GM19452 (cell line): ENCODE measurements around the gene IKBKE.
A peak's percentile ranks its signal among the peaks of the same experiment; 100 is the strongest.

Experiments
- ATAC-seq: cut with Tn5 transposase; IDR thresholded peaks from one replicate; pipeline ENCODE4 v1.9.1; 2021; ENCODE audit not compliant: unreplicated experiment

Gene IKBKE

GRCh38 chr1:206495011-206495461 lies 24.8 kb downstream of the IKBKE start:
- ATAC-seq = no peak

- peak; percentile 28 for ATAC-seq
Measured at GRCh38 chr1:206495493-206496046, 25.3 kb downstream of the IKBKE start.

GRCh38 chr1:206496131-206496793 lies 26.0 kb downstream of the IKBKE start:
- ATAC-seq = peak; percentile 67

GRCh38 chr1:206497363-206497762 lies 27.1 kb downstream of the IKBKE start:
- no peak for ATAC-seq

- no peak for ATAC-seq
Measured at GRCh38 chr1:206497774-206498173, 27.5 kb downstream of the IKBKE start.

GRCh38 chr1:206498685-206499084 lies 28.4 kb downstream of the IKBKE start:
- ATAC-seq = no peak

GRCh38 chr1:206500046-206500445 lies 29.8 kb downstream of the IKBKE start:
- ATAC-seq = no peak

- no peak for ATAC-seq
Measured at GRCh38 chr1:206501881-206502280, 31.6 kb downstream of the IKBKE start.

- ATAC-seq = no peak
Measured at GRCh38 chr1:206502403-206502802, 32.1 kb downstream of the IKBKE start.

- ATAC-seq = no peak
Measured at GRCh38 chr1:206502812-206503211, 32.5 kb downstream of the IKBKE start.

- ATAC-seq = peak; percentile 68
Measured at GRCh38 chr1:206503591-206504362, 33.5 kb downstream of the IKBKE start.

- no peak for ATAC-seq
Measured at GRCh38 chr1:206504363-206504713, 34.1 kb downstream of the IKBKE start.

- no peak for ATAC-seq
Measured at GRCh38 chr1:206505702-206506355, 35.6 kb downstream of the IKBKE start.

GRCh38 chr1:206506405-206507283 lies 36.4 kb downstream of the IKBKE start:
- peak; percentile 21 for ATAC-seq

GRCh38 chr1:206507284-206508129 lies 37.2 kb downstream of the IKBKE start, which contains the start of gene RASSF5:
Gene RASSF5 (plus strand): TSS chr1:206507531. CDS start chr1:206507603, 72 bp downstream.
- peak; percentile 56 for ATAC-seq

GRCh38 chr1:206508130-206508889 lies 38.0 kb downstream of the IKBKE start:
- no peak for ATAC-seq

GRCh38 chr1:206508956-206509355 lies 38.7 kb downstream of the IKBKE start:
- no peak for ATAC-seq

- no peak for ATAC-seq
Measured at GRCh38 chr1:206509612-206510257, 39.5 kb downstream of the IKBKE start.
